Mesenteric fat pad (tissue), 1 donor: Measurements from ENCODE around the gene KISS1R. TPM values are rescaled to one million over a fixed set of nuclear protein-coding genes. Genes with fewer than 3 reads are reported as not detected.
A peak's percentile ranks its signal among the peaks of the same experiment; 100 is the strongest.

Experiments used
- DNase-seq: peaks from one replicate; pipeline ENCODE4 v3.0.0-alpha.2; 2020; ENCODE audit warnings: low spot score
- total RNA-seq: library from RNA; stranded (reverse); fragmentation: NEBNext Ultra II Directional; extraction: Animal tissue kit (Norgen Biotek cat#: 25700); gene quantifications from one replicate; pipeline ENCODE4 v1.2.1, GENCODE V29; 2021
- donor health status: DM: yes; HTN: yes; CAD: no.

Gene KISS1R
- total RNA-seq, 1 donor from 2014 or later: not detected

DNA sequence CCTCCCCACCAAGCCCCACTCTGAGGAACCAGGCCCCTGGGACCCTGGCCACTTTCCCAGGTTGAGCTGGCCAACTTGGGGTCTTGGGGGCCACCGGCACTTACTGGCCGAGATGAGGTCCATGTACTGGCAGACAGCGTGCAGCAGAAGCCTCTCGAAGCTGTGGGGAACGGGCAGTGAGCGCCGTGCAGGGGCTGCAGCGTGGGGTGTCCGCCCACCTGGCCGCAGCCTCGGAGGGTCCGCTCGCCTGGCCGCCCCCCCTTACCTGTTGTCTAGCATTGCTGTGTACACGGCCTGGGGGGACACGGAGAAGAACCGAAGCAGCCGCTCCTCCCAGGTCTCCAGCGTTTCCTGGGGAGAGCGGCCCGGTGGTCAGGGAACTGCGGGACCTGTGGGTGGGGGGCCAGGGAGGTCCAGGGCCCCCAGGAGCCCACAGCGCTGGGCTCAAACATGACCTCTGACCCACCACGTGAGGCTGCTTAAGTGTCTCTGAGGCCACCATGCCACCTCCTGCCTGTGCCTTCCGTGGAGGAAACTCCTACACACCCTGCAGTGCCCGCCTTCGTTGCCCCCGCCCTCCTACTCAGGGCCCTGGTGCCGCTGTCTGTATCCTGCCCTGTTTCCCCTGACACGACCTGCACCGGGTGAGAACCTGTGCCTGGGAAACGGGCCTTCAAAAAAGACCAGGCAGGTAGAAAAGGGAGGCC is 17.6 kb upstream of the KISS1R start:
- DNase-seq: no peak

DNA sequence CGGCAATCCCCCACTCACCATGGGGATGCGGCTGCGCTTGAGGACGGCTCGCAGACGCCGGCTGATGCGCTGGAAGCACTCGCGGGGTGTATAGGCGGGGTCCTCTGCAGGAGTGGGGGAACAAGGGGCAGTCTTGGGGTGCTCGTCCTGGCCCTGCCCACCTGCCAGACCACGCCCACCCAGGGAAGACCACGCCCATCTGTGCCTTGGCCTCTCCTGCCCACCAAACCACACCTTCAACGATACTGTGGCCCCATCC is 17.2 kb upstream of the KISS1R start:
- no peak for DNase-seq

DNA sequence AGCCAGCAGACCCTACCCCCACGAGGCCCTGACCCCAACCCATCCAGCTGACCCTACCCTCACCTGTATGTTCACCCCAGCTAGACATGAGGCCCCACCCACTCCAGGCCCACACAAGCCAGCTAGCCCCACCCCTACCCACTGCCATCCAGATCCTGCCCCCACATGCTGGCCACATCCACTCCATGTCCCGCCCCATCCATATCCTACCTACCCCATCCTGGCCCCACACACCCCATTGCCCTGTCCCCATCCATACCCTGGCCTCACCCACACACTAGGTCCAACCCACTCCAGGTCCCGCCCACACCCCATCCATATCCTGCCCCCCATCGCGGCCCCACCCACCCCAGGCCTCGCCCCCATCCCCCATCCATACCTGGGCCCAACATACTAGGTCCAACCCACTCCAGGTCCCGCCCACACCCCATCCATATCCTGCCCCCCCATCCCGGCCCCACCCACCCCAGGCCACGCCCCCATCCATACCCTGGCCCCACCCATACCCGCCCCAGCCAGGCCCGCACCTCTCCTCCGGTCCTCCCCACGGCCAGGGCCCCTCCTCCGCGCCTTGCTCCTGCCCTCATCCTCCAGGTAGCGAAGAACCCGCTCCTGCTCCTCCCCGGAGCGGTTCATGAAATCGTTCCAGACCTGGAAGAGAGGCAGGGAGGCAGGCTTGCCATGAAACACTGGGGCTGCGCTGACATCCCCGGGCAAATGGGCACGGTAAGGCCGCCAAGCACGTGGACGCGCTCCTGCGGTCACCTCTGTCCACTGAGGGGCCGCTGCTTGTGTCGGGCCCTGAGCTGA is 16.6 kb upstream of the KISS1R start:
- DNase-seq: no peak

DNA sequence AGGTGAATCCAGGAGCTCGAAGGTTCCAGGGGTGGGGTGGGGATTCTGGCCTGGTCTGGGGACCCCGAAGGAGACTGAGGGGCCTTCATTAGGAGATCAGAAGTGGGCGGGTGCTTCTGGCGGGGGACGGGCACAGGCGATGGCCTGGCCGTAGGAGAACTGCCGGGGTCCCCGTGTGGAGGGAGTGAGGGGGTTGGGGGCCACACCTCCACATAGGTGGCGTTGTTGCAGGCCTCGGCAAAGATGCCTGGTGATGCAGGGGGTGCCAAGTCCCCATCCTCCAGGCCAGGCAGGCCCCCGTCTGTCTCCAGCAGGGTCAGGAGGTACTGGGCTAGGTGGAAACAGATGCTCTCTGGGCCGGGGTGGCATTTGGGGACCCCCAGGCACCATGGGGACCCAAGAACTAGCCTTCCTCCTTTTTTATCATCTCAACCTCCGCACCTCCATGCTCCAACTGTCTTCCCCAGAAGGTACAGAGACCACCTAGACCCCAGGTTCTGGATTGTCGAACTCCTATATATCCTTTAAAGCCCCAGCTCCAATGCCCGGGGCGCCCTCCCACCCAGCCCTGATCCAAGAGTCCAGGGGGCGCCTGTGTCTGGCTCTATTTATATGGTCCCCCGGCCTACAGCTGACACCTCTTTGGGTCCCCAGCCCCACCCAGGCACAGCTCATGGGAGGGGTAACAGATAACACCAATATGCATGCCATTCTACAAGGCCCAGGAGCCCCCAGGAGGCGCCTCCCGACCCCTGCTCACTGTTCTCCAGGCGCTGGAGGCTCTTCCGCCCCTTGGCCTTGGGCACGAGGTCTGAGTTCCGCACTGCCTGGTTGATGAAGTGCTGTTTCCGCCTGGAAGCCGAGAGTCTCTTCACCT is 15.7 kb upstream of the KISS1R start:
- DNase-seq: no peak

DNA sequence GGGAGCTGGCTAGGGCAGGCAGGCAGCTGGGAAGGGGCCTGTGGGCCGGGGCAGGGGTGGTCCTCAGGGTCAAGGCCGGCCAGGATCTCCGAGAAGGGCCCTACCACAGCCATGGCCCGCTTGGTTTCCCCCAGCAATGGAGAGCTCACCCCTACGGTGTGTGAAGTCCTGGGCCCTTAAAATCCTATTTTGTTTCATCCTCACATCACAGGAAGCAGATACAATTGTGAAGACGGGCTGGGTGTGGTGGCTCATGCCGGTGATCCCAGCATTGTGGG is 15.1 kb upstream of the KISS1R start:
- no peak for DNase-seq

DNA sequence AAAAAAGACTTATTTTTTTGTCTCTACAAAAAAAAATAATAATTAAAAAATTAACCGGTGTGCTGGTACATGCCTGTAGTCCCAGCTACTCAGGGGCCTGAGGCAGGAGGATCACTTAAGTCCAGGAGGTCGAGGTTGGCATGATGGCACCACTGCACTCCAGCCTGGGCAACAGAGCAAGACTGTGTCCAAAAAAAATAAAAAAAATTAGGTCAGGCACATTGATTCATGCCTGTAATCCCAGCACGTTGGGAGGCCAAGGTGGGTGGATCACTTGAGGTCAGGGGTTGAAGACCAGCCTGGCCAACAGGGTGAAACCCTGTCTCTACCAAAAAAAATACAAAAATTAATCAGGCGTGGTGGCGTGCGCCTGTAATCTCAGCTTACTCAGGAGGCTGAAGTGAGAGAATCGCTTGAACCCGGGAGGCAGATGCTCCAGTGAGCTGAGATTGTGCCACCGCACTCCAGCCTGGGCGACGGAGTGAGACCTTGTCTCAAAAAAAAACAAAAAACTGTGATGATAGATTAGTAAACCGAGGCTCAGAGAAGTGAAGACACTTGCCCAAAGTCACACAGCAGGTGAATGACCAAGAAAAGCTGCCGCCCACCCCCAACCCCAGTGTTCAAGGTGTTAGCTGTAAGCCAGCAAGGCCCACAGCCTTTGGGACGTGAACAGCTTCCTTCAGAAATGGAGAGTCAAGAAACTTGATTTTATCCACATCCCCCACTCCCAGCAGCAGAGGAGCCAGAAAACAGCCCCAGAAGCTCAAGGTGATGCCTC is 14.5 kb upstream of the KISS1R start:
- DNase-seq: no peak

DNA sequence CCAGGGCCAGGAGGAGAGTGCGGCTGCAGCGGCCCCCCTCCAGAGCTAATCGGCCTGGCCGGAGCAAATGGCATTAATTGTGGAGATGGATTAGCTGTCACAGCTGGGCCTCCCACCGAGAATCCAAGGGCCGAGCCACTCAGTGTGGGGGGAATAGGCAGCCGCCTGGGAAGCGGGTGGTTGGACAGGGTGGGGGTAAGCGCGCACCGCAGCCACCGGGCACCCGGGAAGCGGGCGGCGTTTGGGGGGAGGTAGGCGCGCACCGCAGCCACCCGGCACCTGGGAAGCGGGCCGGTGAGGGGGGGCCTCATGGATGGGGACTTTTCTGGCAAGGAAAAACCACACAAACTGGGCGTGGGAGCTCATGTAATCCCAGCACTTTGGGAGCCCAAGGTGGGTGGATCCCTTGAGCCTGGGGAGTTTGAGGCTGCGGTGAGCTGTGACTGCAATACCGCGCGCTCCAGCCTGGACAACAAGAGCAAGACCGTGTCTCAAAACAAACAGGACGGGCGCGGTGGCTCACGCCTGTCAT is 13.8 kb upstream of the KISS1R start:
- no peak for DNase-seq

DNA sequence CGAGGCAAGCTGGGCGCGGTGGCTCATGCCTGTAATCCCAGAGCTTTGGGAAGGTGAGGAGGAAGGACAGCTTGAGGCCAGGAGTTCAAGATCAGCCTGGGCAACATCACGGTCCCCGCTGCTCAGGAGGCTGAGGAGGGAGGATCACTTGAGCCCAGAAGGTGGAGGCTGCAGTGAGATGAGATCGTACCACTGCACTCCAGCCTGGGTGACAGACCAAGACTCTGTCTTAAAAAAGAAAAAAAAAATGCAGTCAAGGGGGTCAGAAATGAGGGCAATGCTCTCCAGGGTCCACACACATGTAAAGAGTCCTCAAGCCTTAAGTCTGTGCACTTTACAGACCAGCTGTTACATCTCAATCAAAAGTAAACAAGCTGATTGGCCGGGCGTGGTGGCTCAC is 12.6 kb upstream of the KISS1R start:
- DNase-seq: no peak

DNA sequence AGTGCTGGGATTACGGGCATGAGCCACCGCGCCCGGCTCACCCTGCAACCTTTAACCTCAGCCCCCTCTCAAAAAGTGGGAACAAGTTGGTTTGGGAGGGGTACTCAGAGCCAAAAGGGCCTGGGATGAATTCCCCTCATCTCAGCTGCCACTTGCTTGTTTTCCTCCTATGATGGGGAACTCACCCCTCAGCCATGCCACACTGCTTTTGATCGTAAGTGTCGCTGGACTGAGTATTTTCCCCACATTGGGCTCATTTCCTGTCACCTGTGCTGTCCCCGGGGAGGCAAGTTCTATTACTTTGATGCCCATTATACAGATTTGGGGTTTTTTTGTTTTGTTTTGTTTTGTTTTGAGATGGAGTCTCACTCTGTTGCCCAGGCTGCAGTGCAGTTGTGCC is 10.7 kb upstream of the KISS1R start:
- DNase-seq: no peak

DNA sequence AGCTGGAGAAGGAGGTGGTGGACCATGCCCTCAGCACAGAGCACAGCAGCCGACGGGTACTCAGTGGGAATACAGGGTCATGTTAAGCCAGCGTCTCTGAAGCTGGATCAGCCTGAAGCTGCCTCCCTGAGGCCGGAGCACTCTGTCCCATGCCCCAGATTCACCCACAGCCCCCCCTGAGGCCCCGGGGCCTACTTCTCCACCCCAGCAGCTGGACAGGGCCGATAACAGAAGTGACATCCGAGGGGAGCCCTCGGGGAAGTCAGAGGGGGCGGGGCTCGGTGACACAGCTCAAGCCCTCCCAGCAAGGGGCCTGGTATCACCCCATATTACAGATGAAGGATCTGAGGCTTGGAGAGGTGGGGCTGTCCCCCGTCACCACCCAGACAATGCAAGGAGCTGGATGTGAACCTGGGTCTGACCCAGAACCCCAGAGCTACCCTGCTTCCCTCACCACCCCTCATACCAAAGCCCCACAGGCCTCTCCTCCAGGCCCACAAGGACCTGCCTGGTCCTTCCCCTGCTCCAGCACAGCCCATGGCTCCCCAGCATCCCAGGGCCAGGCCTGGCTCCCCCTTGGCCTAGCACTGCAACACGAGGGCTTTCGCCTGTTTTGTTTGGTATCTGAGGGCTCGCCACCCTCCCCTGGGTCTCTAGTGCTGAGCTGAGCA is 9.8 kb upstream of the KISS1R start:
- DNase-seq: no peak

DNA sequence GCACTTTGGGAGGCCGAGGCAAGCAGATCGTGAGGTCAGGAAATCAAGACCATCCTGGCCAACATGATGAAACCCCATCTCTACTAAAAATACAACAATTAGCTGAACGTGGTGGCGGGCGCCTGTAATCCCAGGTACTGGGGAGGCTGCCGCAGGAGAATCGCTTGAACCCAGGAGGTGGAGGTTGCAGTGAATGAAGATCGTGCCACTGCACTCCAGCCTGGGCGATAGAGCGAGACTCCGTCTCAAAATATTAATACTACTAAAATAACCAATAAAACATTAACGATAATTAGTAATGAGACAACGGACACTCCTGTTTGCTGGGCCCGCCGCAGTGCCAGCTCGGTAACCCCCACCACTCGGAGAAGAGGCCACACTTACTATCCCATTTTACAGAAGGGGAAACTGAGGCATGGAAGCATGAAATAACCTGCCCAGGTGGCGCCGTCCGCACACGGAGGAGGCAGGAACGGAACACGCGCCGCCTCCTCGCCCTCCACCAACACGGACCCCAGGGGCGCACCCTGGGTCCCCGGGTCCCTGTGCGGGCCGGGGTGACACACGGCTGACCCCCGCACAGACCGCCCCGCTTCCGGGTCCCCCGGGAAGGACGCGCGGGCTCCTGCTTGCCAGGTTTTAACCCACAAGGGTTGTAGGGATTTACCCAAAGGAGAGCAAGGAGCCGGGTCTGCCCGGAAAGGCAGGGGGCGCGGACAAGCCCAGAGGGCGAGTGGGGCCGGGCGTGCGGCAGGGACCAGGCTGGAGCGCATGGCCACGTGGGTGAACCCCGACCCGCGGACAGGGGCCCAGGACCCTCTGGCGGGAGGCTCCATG is 5.7 kb upstream of the KISS1R start:
- DNase-seq: no peak

DNA sequence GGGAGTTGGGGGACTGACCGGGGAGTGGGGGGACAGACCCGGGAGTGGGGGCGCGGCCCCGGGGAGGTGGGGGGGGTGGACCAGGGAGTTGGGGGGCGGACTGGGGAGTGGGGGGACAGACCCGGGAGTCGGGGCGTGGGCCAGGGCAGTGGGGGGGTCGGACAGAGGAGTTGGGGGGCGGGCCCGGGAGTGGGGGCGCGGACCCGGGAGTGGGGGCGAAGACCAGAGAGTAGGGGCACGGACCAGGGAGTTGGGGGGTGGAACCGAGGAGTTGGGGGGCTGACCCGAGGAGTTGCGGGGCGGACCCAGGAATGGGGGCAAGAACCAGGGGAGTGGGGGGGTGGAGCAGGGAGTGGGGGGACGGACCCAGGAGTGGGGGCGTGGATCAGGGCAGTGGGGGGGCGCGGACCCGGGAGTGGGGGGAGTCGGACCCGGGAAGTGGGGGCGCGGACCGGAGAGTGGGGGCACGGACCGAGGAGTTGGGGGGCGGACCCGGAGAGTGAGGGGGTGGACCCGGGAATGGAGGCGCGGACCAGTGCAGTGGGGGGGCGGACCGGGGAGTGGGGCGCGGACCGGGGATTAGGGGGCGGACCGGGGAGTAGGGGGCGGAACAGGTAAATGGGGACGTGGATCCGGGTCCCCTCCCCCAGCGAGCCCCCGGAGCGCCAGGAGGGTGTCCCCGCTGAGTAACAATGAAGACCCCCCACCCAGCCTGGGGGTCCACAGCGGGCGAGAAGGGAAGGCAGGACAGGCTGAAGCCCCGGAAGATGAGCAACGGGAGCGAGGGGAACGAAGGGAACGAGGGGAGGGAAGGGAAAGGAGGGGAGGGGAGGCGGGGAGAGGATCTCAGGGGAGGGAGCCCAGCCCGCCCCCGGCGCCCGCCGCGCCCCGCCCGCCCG is 4.7 kb upstream of the KISS1R start:
- no peak for DNase-seq

DNA sequence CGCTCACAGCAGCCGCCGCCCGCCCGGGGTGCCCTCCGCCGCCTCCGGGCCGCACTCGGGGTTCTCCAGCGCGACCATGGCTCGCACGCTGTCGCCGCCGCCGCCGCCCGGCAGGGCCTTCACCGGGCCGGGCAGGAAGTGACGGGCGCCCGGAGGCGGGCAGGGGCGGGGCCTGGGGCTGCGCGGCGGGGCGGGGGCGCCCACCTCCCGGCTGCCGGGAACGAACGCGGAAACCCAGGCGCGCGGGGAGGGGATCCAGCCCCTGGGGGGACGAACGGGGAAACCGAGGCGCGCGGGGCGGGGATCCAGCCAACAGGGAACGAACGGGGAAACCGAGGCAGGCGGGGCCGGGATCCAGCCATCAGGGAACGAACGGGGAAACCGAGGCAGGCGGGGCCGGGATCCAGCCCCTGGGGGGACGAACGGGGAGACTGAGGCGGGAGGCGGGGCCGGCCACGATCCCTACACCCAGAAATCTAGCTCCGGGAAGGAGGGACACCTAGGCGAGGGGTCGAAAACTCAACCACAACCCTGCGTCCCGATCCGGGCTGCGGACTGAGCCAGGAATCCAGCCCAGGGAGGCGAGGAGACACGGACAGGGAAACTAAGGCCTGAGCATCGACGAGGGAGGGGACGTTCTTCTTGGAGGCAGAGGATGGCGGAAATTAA is 3.9 kb upstream of the KISS1R start, which contains the start of gene R3HDM4:
R3HDM4 (minus strand) TSS at position 140 of the 669 bp plus-strand sequence; CDS start at position 78, 62 bp downstream.
- peak; percentile 95 for DNase-seq

DNA sequence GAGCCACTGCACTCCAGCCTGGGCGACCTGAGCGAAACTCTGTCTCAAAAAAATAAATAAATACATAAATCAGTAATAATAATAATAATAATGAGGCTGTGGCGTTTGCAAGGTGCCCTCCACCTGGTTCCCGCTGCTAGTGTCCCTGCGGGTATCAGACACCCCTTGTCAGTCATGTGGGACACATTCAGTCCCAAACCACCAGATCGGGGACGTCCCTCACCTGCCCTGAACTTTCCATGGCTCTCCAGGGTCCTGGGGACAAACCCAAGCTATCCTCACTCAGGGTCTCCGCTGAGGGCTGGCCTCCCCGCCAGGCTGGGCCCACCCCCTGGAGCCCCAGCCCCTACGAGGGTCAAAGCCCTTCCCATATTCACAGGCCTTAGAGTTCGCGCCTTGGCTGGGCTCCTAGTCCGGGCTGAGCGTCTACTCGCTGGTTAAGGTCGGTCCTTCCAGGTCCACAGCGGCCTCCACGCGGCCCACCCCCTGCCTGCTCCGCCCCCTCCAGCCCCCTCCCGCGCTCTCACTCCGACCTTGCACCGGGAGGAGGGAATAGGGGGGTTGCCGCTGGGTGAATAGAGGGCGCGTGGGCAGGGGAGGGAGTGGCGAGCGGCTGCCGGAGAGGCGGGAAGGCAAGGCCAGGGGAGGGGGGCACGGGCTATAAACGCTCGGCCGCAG is 349 bp upstream of the KISS1R start:
- DNase-seq: no peak

DNA sequence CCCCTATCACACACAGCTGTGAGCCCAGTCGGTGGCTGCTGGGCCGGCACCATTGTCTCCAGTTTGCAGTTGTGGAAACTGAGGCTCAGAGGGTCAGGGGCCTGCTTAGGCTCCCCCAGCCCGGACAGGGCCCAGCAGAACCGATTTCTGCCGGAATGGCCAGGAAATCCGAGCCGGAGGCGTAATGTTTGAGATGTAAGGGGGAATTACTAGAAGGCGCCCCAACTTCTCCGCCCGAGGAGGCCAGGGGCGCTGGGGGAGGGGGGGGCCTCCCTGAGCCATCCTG is 962 bp downstream of the KISS1R start:
- no peak for DNase-seq

DNA sequence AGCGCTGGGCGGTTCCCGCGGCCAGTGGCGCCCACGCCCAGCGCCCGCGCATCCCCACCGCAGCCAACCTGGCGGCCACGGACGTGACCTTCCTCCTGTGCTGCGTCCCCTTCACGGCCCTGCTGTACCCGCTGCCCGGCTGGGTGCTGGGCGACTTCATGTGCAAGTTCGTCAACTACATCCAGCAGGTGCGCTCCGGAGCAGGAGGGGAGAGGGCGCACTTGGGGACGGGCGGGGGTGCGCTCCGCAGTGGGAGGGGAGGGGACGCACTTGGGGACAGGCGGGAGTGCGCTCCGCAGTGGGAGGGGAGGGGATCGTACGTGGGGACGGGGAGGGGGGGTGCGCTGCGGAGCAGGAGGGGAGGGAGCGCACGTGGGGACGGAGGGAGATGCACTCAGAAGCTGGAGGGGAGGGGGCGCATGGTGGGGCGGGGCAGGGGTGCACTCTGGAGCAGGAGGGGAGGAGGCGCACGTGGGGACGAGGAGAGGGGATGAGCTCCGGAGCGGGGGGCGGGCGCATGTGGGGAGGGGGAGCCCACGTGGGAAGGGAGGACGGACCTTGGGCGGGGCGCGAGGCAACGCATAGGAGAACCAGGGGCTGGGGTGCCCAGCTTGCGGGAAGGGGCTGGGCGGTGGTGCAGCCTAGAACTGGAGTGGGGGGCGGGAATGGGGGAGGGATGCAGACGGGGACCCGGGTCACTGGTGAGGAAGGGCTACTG is 1.5 kb downstream of the KISS1R start:
- no peak for DNase-seq
